ENCODE data around the gene ANO10. TPM values are rescaled to one million over a fixed set of nuclear protein-coding genes. Genes with fewer than 3 reads are reported as not detected.

The ANO10 gene
- total RNA-seq, 1 donor from 2014 or later, result 45.4 TPM

GRCh38 chr3:43343815-43344214 lies 278.0 kb downstream of the ANO10 start:
- FAIRE-seq (no peak), DNase-seq (ENCODE audit: low read depth) (no peak)
- Histone ChIP-seq H3K4me3 (ENCODE audit: insufficient read depth, low read depth, low read length) (no peak overlapping the region), H4K20me1 (ENCODE audit: insufficient read depth, low read length) (peaks cover 7% of the 10 kb centered on the region), H3K4me1 (ENCODE audit: insufficient read depth, low read length) (peaks cover 5% of the 10 kb centered on the region), H3K9me3 (ENCODE audit: insufficient read depth, low read depth, low read length) (no peaks in the 10 kb centered on the region), H3K79me2 (ENCODE audit: insufficient read depth, low read length) (no peaks in the 10 kb centered on the region), H3K4me2 (ENCODE audit: low read length) (no peak overlapping the region), H3K9ac (ENCODE audit: low read length) (no peak overlapping the region), H3K27ac (ENCODE audit: low read depth, low read length) (no peak overlapping the region), H2AFZ (ENCODE audit: low read depth, low read length) (no peak overlapping the region), H3K27me3 (ENCODE audit: insufficient read depth, low read length) (no peaks in the 10 kb centered on the region), H3K36me3 (ENCODE audit: insufficient read depth, low read length) (peaks cover 19% of the 10 kb centered on the region)
- no peaks in the 10 kb centered on the region for H3K27me3 Mint-ChIP-seq (ENCODE audit: low read depth, unreplicated experiment)
- TF ChIP-seq EZH2 (IDR thresholded peaks at IDR 0.05; ENCODE audit: insufficient read depth, low read length), result no peak
- TF ChIP-seq, protein P1, sequence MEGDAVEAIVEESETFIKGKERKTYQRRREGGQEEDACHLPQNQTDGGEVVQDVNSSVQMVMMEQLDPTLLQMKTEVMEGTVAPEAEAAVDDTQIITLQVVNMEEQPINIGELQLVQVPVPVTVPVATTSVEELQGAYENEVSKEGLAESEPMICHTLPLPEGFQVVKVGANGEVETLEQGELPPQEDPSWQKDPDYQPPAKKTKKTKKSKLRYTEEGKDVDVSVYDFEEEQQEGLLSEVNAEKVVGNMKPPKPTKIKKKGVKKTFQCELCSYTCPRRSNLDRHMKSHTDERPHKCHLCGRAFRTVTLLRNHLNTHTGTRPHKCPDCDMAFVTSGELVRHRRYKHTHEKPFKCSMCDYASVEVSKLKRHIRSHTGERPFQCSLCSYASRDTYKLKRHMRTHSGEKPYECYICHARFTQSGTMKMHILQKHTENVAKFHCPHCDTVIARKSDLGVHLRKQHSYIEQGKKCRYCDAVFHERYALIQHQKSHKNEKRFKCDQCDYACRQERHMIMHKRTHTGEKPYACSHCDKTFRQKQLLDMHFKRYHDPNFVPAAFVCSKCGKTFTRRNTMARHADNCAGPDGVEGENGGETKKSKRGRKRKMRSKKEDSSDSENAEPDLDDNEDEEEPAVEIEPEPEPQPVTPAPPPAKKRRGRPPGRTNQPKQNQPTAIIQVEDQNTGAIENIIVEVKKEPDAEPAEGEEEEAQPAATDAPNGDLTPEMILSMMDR (IDR thresholded peaks at IDR 0.05; ENCODE audit: insufficient read depth, low read depth, low read length), result no peak
- no peak overlapping the region for H3K4me3 Mint-ChIP-seq (ENCODE audit: unreplicated experiment)
- H3K4me1 Mint-ChIP-seq (ENCODE audit: low read depth, unreplicated experiment), result peaks cover 22% of the 10 kb centered on the region
- no peak overlapping the region for H3K27ac Mint-ChIP-seq (ENCODE audit: unreplicated experiment)
- H3K9me3 Mint-ChIP-seq (ENCODE audit: unreplicated experiment), result peaks cover 1% of the 10 kb centered on the region
- peaks cover 31% of the 10 kb centered on the region for H3K36me3 Mint-ChIP-seq (ENCODE audit: low read depth, unreplicated experiment)

- no peak for FAIRE-seq
- Mint-ChIP-seq H3K27me3 (ENCODE audit: low read depth, unreplicated experiment) (no peaks in the 10 kb centered on the region), H3K36me3 (ENCODE audit: low read depth, unreplicated experiment) (peaks cover 34% of the 10 kb centered on the region)
Measured at GRCh38 chr3:43343185-43343584, 278.6 kb downstream of the ANO10 start.

DNA sequence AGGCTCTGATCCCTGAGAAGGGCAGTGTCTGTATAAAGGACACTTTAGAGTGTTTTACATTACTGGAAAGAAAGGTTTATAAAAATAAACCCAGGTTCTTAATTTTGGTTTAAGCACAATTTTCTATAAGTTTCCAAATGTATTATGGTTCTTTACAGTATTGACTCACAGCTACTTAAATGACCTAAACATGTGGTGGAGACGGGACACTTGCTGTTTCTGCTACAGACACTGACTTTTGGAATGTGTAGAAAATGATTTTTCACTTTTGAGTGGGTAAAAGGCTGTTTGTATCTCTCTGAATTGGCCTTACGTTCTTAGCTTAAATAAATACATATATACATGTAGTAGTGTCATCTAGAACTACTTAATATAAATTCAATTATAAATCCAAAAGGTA lies 280.0 kb downstream of the ANO10 start:
- no peak for DNase-seq (ENCODE audit: low read depth)
- Histone ChIP-seq H3K79me2 (ENCODE audit: insufficient read depth, low read length) (no peaks in the 10 kb centered on the region), H3K9ac (ENCODE audit: low read length) (no peak overlapping the region), H3K36me3 (ENCODE audit: insufficient read depth, low read length) (peaks cover 10% of the 10 kb centered on the region), H4K20me1 (ENCODE audit: insufficient read depth, low read length) (peaks cover 7% of the 10 kb centered on the region), H3K27me3 (ENCODE audit: insufficient read depth, low read length) (no peaks in the 10 kb centered on the region), H3K4me2 (ENCODE audit: low read length) (no peak overlapping the region), H3K9me3 (ENCODE audit: insufficient read depth, low read depth, low read length) (peaks cover 7% of the 10 kb centered on the region), H3K4me3 (ENCODE audit: insufficient read depth, low read depth, low read length) (no peak overlapping the region), H2AFZ (ENCODE audit: low read depth, low read length) (no peak overlapping the region), H3K4me1 (ENCODE audit: insufficient read depth, low read length) (peaks cover 5% of the 10 kb centered on the region), H3K27ac (ENCODE audit: low read depth, low read length) (no peak overlapping the region)
- Mint-ChIP-seq H3K36me3 (ENCODE audit: low read depth, unreplicated experiment) (peaks cover 31% of the 10 kb centered on the region), H3K4me3 (ENCODE audit: unreplicated experiment) (no peak overlapping the region), H3K27ac (ENCODE audit: unreplicated experiment) (no peak overlapping the region), H3K27me3 (ENCODE audit: low read depth, unreplicated experiment) (no peaks in the 10 kb centered on the region), H3K9me3 (ENCODE audit: unreplicated experiment) (peaks cover 15% of the 10 kb centered on the region), H3K4me1 (ENCODE audit: low read depth, unreplicated experiment) (peaks cover 13% of the 10 kb centered on the region)
- TF ChIP-seq, protein P1 (IDR thresholded peaks at IDR 0.05; ENCODE audit: insufficient read depth, low read depth, low read length), result no peak
- TF ChIP-seq EZH2 (IDR thresholded peaks at IDR 0.05; ENCODE audit: insufficient read depth, low read length), result no peak
- no peak for FAIRE-seq

More at GRCh38 chr3:43343185-43343584, 278.6 kb downstream of the ANO10 start:
- peaks cover 7% of the 10 kb centered on the region for H4K20me1 ChIP-seq (ENCODE audit: insufficient read depth, low read length)
- H3K36me3 ChIP-seq (ENCODE audit: insufficient read depth, low read length), result peaks cover 15% of the 10 kb centered on the region
- H3K4me3 ChIP-seq (ENCODE audit: insufficient read depth, low read depth, low read length), result no peak overlapping the region
- H3K27ac ChIP-seq (ENCODE audit: low read depth, low read length), result no peak overlapping the region
- no peak overlapping the region for H3K9ac ChIP-seq (ENCODE audit: low read length)
- H3K9me3 Mint-ChIP-seq (ENCODE audit: unreplicated experiment), result peaks cover 7% of the 10 kb centered on the region
- DNase-seq (ENCODE audit: low read depth), result no peak
- H3K27ac Mint-ChIP-seq (ENCODE audit: unreplicated experiment), result no peak overlapping the region
- H2AFZ ChIP-seq (ENCODE audit: low read depth, low read length), result no peak overlapping the region
- H3K4me3 Mint-ChIP-seq (ENCODE audit: unreplicated experiment), result no peak overlapping the region
- H3K79me2 ChIP-seq (ENCODE audit: insufficient read depth, low read length), result no peaks in the 10 kb centered on the region
- no peaks in the 10 kb centered on the region for H3K27me3 ChIP-seq (ENCODE audit: insufficient read depth, low read length)
- TF ChIP-seq EZH2 (IDR thresholded peaks at IDR 0.05; ENCODE audit: insufficient read depth, low read length), result no peak
- TF ChIP-seq, protein P1 (IDR thresholded peaks at IDR 0.05; ENCODE audit: insufficient read depth, low read depth, low read length), result no peak
- H3K4me1 Mint-ChIP-seq (ENCODE audit: low read depth, unreplicated experiment), result peaks cover 20% of the 10 kb centered on the region
- no peak overlapping the region for H3K4me2 ChIP-seq (ENCODE audit: low read length)
- peaks cover 2% of the 10 kb centered on the region for H3K9me3 ChIP-seq (ENCODE audit: insufficient read depth, low read depth, low read length)
- peaks cover 5% of the 10 kb centered on the region for H3K4me1 ChIP-seq (ENCODE audit: insufficient read depth, low read length)
